BJ (cell line): Measurements from ENCODE around the gene MAGEA6. TPM values are rescaled to one million over a fixed set of nuclear protein-coding genes. Genes with fewer than 3 reads are reported as not detected.
"Not testable (repeated sequence)": the region's sequence is repeated elsewhere in the genome, so short reads cannot be mapped to it uniquely, and the experiment has no call there.

Experiments used
- CTCF ChIA-PET: fragments of 350-600 bp; formaldehyde crosslinking; extraction: SDS; loops from one replicate; lab custom pipeline; 2021; ENCODE audit warnings: antibody characterized with exemption, inconsistent platforms; lab: Yijun Ruan, JAX
- POLR2A ChIA-PET: fragments of 300-600 bp; sonication (Branson Sonifier 250); formaldehyde crosslinking; extraction: SDS; loops from one replicate; lab custom pipeline; 2021; ENCODE audit warnings: antibody characterized with exemption; lab: Charles Lee
- DNase-seq: peaks from one replicate; pipeline ENCODE4 v3.0.0-alpha.2; 2011; ENCODE audit warnings: low read depth
- H3K27me3 ChIP-seq: 2 replicates; pipeline ENCODE4 v1.6.0; 2011; ENCODE audit warnings: low read length; ENCODE audit not compliant: control insufficient read depth, insufficient read depth
- H3K36me3 ChIP-seq: 2 replicates; pipeline ENCODE4 v1.5.1; 2011; ENCODE audit warnings: low read length; ENCODE audit not compliant: control insufficient read depth, insufficient read depth
- H3K4me3 ChIP-seq: 2 replicates; pipeline ENCODE4 v1.5.1; 2011; ENCODE audit warnings: low read depth, mild to moderate bottlenecking, control low read depth, low read length
- polyA plus RNA-seq: library from polyadenylated mRNA; depleted of rRNA; stranded (reverse); fragments of >200 nt; gene quantifications from 2 replicates; pipeline ENCODE4 v1.2.3, GENCODE V29; 2011
- TF ChIP-seq, protein P1 (sequence below): IDR thresholded peaks from 2 replicates; pipeline ENCODE4 v1.5.1; 2011; ENCODE audit warnings: low read depth, mild to moderate bottlenecking, control low read depth, inconsistent platforms, low read length, moderate library complexity; ENCODE audit not compliant: insufficient read depth

Gene MAGEA6
- polyA plus RNA-seq, 1 experiment: not detected

- TF ChIP-seq, protein P1, sequence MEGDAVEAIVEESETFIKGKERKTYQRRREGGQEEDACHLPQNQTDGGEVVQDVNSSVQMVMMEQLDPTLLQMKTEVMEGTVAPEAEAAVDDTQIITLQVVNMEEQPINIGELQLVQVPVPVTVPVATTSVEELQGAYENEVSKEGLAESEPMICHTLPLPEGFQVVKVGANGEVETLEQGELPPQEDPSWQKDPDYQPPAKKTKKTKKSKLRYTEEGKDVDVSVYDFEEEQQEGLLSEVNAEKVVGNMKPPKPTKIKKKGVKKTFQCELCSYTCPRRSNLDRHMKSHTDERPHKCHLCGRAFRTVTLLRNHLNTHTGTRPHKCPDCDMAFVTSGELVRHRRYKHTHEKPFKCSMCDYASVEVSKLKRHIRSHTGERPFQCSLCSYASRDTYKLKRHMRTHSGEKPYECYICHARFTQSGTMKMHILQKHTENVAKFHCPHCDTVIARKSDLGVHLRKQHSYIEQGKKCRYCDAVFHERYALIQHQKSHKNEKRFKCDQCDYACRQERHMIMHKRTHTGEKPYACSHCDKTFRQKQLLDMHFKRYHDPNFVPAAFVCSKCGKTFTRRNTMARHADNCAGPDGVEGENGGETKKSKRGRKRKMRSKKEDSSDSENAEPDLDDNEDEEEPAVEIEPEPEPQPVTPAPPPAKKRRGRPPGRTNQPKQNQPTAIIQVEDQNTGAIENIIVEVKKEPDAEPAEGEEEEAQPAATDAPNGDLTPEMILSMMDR: no peak
- Histone ChIP-seq H3K36me3 (no peaks in the 10 kb centered on the region), H3K27me3 (0 out of 2 replicates have a peak, but pooled peaks cover 2% of the 10 kb centered on the region), H3K4me3 (no peak overlapping the region)
- CTCF ChIA-PET: interaction anchor here (1.0 to 1.3 kb wide), 3 partner anchors 8 to 168 kb away, joined by 3 read pairs; no protein-coding TSS in a partner anchor
- no peak for DNase-seq
- POLR2A ChIA-PET: no interaction called here
Measured at GRCh38 chrX:152813206-152813605, 43.7 kb upstream of the MAGEA6 start.

GRCh38 chrX:152810403-152810802 is 40.9 kb upstream of the MAGEA6 start:
- CTCF ChIA-PET: no interaction called here
- H3K27me3 ChIP-seq: 0 out of 2 replicates have a peak, but pooled peaks cover 2% of the 10 kb centered on the region

DNA sequence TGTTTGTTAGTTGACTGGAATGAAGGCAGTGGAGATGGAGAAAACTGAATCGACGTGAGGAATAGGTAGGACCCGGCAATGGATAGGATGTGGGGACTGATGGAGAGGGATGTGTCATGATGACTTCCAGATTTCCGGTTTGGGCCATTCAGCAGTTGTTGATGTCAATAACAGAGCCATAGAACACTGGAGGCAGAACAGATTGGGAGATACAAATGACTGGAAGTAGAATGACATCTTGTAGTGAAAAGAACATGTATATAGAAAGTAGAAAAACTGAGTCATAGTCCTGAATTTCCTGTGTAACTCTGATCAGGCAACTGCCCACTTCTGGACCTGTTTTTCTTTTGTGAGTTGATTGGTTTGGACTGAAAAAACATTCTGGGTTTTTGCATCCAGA is 36.5 kb upstream of the MAGEA6 start:
- DNase-seq: no peak
- POLR2A ChIA-PET: no interaction called here
- no peaks in the 10 kb centered on the region for H3K27me3 ChIP-seq
- no peak overlapping the region for H3K4me3 ChIP-seq
- TF ChIP-seq, protein P1: no peak
- CTCF ChIA-PET: no interaction called here
- no peaks in the 10 kb centered on the region for H3K36me3 ChIP-seq

More at GRCh38 chrX:152810403-152810802, 40.9 kb upstream of the MAGEA6 start:
- POLR2A ChIA-PET: no interaction called here
- DNase-seq: no peak
- TF ChIP-seq, protein P1: no peak
- no peak overlapping the region for H3K4me3 ChIP-seq
- H3K36me3 ChIP-seq: no peaks in the 10 kb centered on the region

DNA sequence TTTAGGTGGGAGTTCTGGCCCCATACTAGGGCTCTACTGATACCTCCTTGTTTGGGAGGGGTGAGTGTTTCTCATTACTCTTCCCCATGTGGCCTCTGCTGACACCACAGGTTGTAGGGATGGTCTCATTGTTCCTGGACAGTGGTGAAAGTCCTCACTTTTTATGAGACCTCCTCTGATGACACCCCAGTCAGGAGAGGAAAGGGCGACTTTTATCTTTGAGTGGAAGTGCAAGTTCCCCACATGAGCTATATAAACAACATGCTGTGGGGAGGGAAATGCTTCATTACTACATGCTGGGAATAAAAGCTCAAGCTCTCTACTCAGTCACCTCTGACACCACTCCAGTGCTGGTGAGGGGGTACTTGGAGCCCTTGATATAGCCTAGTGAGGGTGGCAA is 29.5 kb upstream of the MAGEA6 start:
- ChIA-PET CTCF (no interaction called here), POLR2A (no interaction called here)
- Histone ChIP-seq H3K36me3 (no peaks in the 10 kb centered on the region), H3K27me3 (no peaks in the 10 kb centered on the region), H3K4me3 (no peak overlapping the region)
- TF ChIP-seq, protein P1: no peak
- no peak for DNase-seq

DNA sequence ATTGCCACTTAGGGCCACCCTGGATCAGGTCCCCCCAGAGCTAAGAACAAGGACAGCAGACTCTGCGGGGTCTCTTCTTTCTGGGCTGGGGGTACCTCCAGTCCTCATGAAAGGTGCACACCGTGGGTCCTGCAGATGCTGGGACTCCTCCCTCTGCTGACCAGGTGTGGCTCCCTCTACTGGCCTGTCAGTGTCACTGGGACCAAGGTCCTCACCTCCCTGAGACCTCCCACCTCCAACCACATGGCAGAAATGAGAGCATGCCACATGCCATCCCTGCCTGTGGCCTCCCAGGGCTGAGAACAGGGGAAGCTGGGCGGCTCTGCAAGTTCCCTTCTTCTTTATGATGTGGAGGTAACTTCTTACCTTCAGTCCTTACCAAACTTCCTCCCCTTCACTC is 17.6 kb upstream of the MAGEA6 start:
- H3K27me3 ChIP-seq, H3K36me3 ChIP-seq, CTCF ChIA-PET, H3K4me3 ChIP-seq, DNase-seq, POLR2A ChIA-PET: not testable (repeated sequence)

GRCh38 chrX:152766562-152766961 is 2.9 kb downstream of the MAGEA6 start:
- CTCF ChIA-PET, H3K36me3 ChIP-seq, DNase-seq, POLR2A ChIA-PET, H3K4me3 ChIP-seq, H3K27me3 ChIP-seq: not testable (repeated sequence)

DNA sequence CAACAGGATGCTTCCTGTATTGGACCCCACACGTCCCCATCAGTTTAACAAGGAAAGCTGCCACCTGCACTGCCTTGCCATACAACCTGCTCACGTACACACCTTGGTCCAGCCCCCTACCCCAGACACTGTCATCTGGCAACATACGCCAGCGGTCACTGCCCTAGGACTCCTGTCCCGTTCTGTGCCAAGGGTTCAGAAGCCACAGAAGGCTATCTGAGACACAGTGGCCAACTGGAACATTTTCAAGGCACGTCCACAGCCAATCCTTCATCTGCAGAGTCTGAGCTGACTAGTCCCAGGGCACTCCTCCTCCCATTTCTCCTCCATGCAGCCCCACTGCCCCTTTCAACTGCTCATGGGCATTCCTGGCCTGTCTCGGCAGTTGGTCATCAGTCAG is 7.9 kb downstream of the MAGEA6 start:
- DNase-seq, H3K36me3 ChIP-seq, CTCF ChIA-PET, POLR2A ChIA-PET, H3K4me3 ChIP-seq, H3K27me3 ChIP-seq: not testable (repeated sequence)

DNA sequence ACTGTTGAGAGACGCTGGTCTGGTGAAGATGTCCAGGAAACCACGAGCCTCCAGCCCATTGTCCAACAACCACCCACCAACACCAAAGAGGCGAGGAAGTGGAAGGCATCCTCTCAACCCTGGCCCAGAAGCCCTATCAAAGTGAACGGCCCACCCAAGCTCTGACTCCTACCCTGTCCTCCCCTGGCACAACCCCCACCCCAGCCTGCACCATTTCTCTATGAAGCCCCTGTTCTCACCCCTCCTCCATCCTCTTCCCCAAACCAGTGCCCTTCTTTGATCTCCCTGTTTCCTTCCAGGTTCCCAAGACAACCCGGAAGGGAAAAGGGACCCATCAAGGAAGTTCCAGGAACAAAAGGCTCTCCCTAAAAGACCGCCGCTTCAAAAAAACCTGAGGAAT is 9.9 kb downstream of the MAGEA6 start:
- H3K36me3 ChIP-seq, POLR2A ChIA-PET, DNase-seq, H3K27me3 ChIP-seq, H3K4me3 ChIP-seq, CTCF ChIA-PET: not testable (repeated sequence)

GRCh38 chrX:152758918-152759317 is 10.6 kb downstream of the MAGEA6 start, which contains the start of gene CSAG3:
CSAG3 (plus strand) TSS chrX:152759218.
- DNase-seq, POLR2A ChIA-PET, H3K36me3 ChIP-seq, H3K4me3 ChIP-seq, H3K27me3 ChIP-seq, CTCF ChIA-PET: not testable (repeated sequence)

- DNase-seq, H3K36me3 ChIP-seq, CTCF ChIA-PET, H3K27me3 ChIP-seq, H3K4me3 ChIP-seq, POLR2A ChIA-PET: not testable (repeated sequence)
Measured at GRCh38 chrX:152754871-152755270, 14.6 kb downstream of the MAGEA6 start.
